K562 (cell line): ENCODE results near the gene OR4D2. TPM values are rescaled to one million over a fixed set of nuclear protein-coding genes. Genes with fewer than 3 reads are reported as not detected.
A peak's percentile ranks its signal among the peaks of the same experiment; 100 is the strongest.

Experiments
- BHLHE40 ChIP-seq: IDR thresholded peaks from 2 replicates; pipeline ENCODE4 v1.6.1; 2011; ENCODE audit warnings: low read length, improper control_type of control experiment
- CGGBP1 ChIP-seq: fragments of 250-450 bp; sonication (Bioruptor Pico); IDR thresholded peaks from 2 replicates; pipeline ENCODE4 v1.9.0; 2021; ENCODE audit warnings: mild to moderate bottlenecking
- FOXO4 ChIP-seq: fragments of 450-650 bp; formaldehyde crosslinking; IDR thresholded peaks from 2 replicates; pipeline ENCODE4 v1.4.0; 2020; ENCODE audit warnings: mild to moderate bottlenecking, moderate library complexity
- HNRNPL ChIP-seq: fragments of 200-400 bp; formaldehyde crosslinking; IDR thresholded peaks from 2 replicates; pipeline ENCODE4 v1.6.1; 2017; ENCODE audit warnings: low read depth, mild to moderate bottlenecking, low read length
- IRF1 ChIP-seq: sonication (generic); formaldehyde crosslinking; IDR thresholded peaks from 2 replicates; pipeline ENCODE4 v1.8.0; 2022; ENCODE audit warnings: missing genetic modification reagents, mild to moderate bottlenecking, borderline replicate concordance
- LCOR ChIP-seq: sonication (generic); formaldehyde crosslinking; IDR thresholded peaks from 2 replicates; pipeline ENCODE4 v1.8.0; 2022; ENCODE audit warnings: mild to moderate bottlenecking, missing genetic modification reagents
- PHF8 ChIP-seq: fragments of 200-600 bp; sonication (generic); IDR thresholded peaks from 2 replicates; pipeline ENCODE4 v1.6.1; 2012; ENCODE audit warnings: mixed run types, mild to moderate bottlenecking, inconsistent platforms, low read length, moderate library complexity, borderline replicate concordance
- SRSF1 ChIP-seq: fragments of 200-400 bp; formaldehyde crosslinking; IDR thresholded peaks from 2 replicates; pipeline ENCODE4 v1.6.1; 2017; ENCODE audit warnings: mild to moderate bottlenecking, low read depth, low read length, moderate library complexity
- TAF1 ChIP-seq: IDR thresholded peaks from 2 replicates; pipeline ENCODE4 v1.6.1; 2011; ENCODE audit warnings: mild to moderate bottlenecking, low read length, moderate library complexity; ENCODE audit not compliant: insufficient read depth, control insufficient read depth, severe bottlenecking; ENCODE audit errors: extremely low read depth
- ZHX1 ChIP-seq: fragments of 150-350 bp; conservative IDR thresholded peaks from 2 replicates; pipeline ENCODE4 v1.6.1; 2014; ENCODE audit warnings: low read length
- ZNF232 ChIP-seq: sonication (generic); formaldehyde crosslinking; IDR thresholded peaks from 2 replicates; pipeline ENCODE4 v1.8.0; 2022; ENCODE audit warnings: mild to moderate bottlenecking, missing genetic modification reagents
- ZNF583 ChIP-seq: fragments of 250-450 bp; sonication (Bioruptor Pico); IDR thresholded peaks from 2 replicates; pipeline ENCODE4 v1.4.0; 2020
- polyA plus RNA-seq, 8 experiments: library from polyadenylated mRNA; depleted of rRNA in 4 of 8; stranded (reverse) in 5 of 8; unstranded in 3 of 8; fragments of >200 nt; fragmentation: Nextera tagmentation in 2 of 8; fragmentation: Illumina TruSeq in 1 of 8; extraction: Ambion mirVana in 2 of 8; extraction: Trizol in 1 of 8; gene quantifications; 2 replicates each; pipeline versions ENCODE4 v1.2.1 to v1.2.3, GENCODE V29; 2011 to 2014; ENCODE audit warnings: inconsistent platforms in 1 of 8, missing spikeins in 1 of 8
- total RNA-seq, 7 experiments: library from RNA; depleted of rRNA in 6 of 7; stranded (reverse); fragments of >200 nt in 6 of 7; fragmentation: Illumina TruSeq in 2 of 7; extraction: Trizol in 2 of 7; gene quantifications; 2 replicates each; pipeline versions ENCODE4 v1.2.1 to v1.2.3, GENCODE V29; 2011 to 2021; ENCODE audit warnings: low replicate concordance in 1 of 7
- TF ChIP-seq, protein P1 (sequence below): fragments of 250-450 bp; sonication (Bioruptor Pico); IDR thresholded peaks from 2 replicates; pipeline ENCODE4 v1.5.0; 2021; ENCODE audit warnings: mild to moderate bottlenecking, borderline replicate concordance
- TF ChIP-seq, protein P2 (sequence below): fragments of 450-650 bp; IDR thresholded peaks from 2 replicates; pipeline ENCODE4 v1.6.1; 2016; ENCODE audit warnings: low read depth, mild to moderate bottlenecking, moderate library complexity
- TF ChIP-seq, protein P3 (sequence below): sonication (generic); formaldehyde crosslinking; IDR thresholded peaks from 2 replicates; pipeline ENCODE4 v1.4.0; 2020; ENCODE audit warnings: mild to moderate bottlenecking, missing genetic modification reagents

OR4D2 gene
- total and polyA plus RNA-seq, 9 of the 15 experiments (the other 6 are each of a cell fraction or from before 2014, with no cell fraction given), result not detected

GRCh38 chr17:58219007-58219788 is 52.4 kb downstream of the OR4D2 start, which contains the start of gene MKS1 (continued):
- TF ChIP-seq ZHX1 (no peak), SRSF1 (no peak), PHF8 (peak; percentile 90), BHLHE40 (no peak), TAF1 (peak; percentile 92), LCOR (CRISPR knock-in tag) (no peak), IRF1 (CRISPR knock-in tag) (no peak), FOXO4 (CRISPR knock-in tag) (no peak), ZNF232 (CRISPR knock-in tag) (no peak), CGGBP1 (no peak), HNRNPL (no peak), ZNF583 (CRISPR knock-in tag) (no peak)
- TF ChIP-seq, protein P1, sequence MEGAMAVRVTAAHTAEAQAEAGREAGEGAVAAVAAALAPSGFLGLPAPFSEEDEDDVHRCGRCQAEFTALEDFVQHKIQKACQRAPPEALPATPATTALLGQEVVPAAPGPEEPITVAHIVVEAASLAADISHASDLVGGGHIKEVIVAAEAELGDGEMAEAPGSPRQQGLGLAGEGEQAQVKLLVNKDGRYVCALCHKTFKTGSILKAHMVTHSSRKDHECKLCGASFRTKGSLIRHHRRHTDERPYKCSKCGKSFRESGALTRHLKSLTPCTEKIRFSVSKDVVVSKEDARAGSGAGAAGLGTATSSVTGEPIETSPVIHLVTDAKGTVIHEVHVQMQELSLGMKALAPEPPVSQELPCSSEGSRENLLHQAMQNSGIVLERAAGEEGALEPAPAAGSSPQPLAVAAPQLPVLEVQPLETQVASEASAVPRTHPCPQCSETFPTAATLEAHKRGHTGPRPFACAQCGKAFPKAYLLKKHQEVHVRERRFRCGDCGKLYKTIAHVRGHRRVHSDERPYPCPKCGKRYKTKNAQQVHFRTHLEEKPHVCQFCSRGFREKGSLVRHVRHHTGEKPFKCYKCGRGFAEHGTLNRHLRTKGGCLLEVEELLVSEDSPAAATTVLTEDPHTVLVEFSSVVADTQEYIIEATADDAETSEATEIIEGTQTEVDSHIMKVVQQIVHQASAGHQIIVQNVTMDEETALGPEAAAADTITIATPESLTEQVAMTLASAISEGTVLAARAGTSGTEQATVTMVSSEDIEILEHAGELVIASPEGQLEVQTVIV (CRISPR knock-in tag), result peak; percentile 96
- TF ChIP-seq, protein P2, sequence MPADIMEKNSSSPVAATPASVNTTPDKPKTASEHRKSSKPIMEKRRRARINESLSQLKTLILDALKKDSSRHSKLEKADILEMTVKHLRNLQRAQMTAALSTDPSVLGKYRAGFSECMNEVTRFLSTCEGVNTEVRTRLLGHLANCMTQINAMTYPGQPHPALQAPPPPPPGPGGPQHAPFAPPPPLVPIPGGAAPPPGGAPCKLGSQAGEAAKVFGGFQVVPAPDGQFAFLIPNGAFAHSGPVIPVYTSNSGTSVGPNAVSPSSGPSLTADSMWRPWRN, result no peak
- TF ChIP-seq, protein P3, sequence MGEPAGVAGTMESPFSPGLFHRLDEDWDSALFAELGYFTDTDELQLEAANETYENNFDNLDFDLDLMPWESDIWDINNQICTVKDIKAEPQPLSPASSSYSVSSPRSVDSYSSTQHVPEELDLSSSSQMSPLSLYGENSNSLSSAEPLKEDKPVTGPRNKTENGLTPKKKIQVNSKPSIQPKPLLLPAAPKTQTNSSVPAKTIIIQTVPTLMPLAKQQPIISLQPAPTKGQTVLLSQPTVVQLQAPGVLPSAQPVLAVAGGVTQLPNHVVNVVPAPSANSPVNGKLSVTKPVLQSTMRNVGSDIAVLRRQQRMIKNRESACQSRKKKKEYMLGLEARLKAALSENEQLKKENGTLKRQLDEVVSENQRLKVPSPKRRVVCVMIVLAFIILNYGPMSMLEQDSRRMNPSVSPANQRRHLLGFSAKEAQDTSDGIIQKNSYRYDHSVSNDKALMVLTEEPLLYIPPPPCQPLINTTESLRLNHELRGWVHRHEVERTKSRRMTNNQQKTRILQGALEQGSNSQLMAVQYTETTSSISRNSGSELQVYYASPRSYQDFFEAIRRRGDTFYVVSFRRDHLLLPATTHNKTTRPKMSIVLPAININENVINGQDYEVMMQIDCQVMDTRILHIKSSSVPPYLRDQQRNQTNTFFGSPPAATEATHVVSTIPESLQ (CRISPR knock-in tag), result 0 out of 2 replicates have a peak, but pooled peaks have one; percentile 7
